ENCODE results near the gene NLN. TPM values are rescaled to one million over a fixed set of nuclear protein-coding genes. Genes with fewer than 3 reads are reported as not detected.
"Not testable (repeated sequence)": the region's sequence is repeated elsewhere in the genome, so short reads cannot be mapped to it uniquely, and the experiment has no call there.

Gene NLN
- total RNA-seq, 4 donors from 2014 or later, result 20.4 to 29.9 (median 27.9) TPM

DNA sequence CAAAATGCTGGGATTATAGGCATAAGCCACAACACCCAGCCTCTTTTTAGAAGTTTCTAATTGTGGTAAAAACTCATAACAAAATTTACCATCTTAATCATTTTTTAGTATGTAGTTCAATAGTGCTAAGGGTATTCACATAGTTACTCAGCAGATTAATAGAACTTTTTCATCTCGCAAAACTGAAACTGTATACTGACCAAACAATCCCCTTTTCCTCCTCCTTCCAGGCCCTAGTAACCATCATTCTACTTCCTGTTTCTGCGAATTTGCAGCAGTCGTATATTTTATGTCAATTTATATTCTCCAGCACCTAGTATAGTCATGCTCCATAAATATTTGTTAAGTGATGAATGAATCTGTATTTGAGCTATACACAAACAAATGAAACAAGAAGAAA, 118.1 kb downstream of the NLN start:
- Histone ChIP-seq H3K27me3 (no peaks in the 10 kb centered on the region), H3K4me1 (no peaks in the 10 kb centered on the region), H3K9me3 (no peaks in the 10 kb centered on the region), H3K27ac (no peak overlapping the region), H3K4me3 (no peak overlapping the region), H3K36me3 (no peaks in the 10 kb centered on the region)
- in situ Hi-C loops (cut with MboI; ENCODE audit: low sequenced_read_pairs in 4 of 4) (no loop called here), intact Hi-C loops (cut with DNase I; ENCODE audit: low total_unique reads) (no loop called here)
- ATAC-seq, result no peak
- no peak for TF ChIP-seq POLR2A (IDR thresholded peaks at IDR 0.05)
- no peak for TF ChIP-seq CTCF (IDR thresholded peaks at IDR 0.05 in 4 of 5, conservative IDR thresholded peaks at IDR 0.05 in 1 of 5)
- DNase-seq, result no peak

DNA sequence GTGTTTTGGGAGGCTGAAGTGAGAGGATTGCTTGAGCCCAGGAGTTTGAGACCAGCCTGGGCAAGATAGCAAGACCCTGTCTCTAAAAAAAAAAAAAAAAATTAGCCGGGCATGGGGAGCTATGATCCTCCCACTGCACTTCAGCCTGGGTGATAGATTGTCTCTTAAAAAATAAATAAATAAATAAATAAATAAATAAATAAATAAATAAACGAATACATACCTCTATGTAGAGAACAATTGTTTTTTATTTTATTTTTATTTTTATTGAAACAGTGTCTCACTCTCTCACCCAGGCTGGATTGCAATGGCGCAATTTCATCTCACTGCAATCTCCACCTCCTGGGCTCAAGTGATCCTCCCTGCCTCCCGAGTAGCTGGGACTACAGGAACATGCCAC, 122.8 kb downstream of the NLN start:
- ATAC-seq; H3K36me3 ChIP-seq; H3K4me3 ChIP-seq; DNase-seq; H3K9me3 ChIP-seq; H3K4me1 ChIP-seq; H3K27me3 ChIP-seq; H3K27ac ChIP-seq; intact Hi-C loops (cut with DNase I; ENCODE audit: low total_unique reads); in situ Hi-C loops (cut with MboI; ENCODE audit: low sequenced_read_pairs in 4 of 4): not testable (repeated sequence)

DNA sequence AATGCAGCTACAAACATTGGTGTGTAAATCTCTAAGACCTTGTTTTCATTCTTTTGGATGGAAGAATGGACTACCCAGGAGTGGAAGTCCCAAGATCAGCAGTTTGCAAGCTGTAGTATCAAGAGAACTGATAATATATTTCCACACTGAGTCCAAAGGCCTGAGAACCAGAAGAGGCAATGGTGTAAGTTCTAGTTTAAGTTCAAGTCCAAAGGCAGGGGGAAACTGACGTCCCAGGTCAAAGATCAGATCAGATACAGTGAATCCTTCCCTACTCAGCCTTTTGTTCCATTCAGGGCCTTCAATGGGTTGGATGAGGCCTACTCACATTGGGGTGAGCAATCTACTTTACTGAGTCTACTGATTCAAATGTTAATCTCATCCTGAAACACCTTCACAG, 124.1 kb downstream of the NLN start:
- in situ Hi-C loops (cut with MboI; ENCODE audit: low sequenced_read_pairs in 4 of 4), result no loop called here

GRCh38 chr5:65847019-65847418, 125.0 kb downstream of the NLN start:
- H3K9me3 ChIP-seq; H3K4me3 ChIP-seq; H3K36me3 ChIP-seq; DNase-seq; H3K4me1 ChIP-seq; in situ Hi-C loops (cut with MboI; ENCODE audit: low sequenced_read_pairs in 4 of 4); ATAC-seq; intact Hi-C loops (cut with DNase I; ENCODE audit: low total_unique reads); H3K27me3 ChIP-seq; H3K27ac ChIP-seq: not testable (repeated sequence)

More for the DNA sequence above, 124.1 kb downstream of the NLN start:
- Histone ChIP-seq H3K9me3 (no peaks in the 10 kb centered on the region), H3K27me3 (no peaks in the 10 kb centered on the region), H3K36me3 (no peaks in the 10 kb centered on the region), H3K27ac (no peak overlapping the region), H3K4me3 (no peak overlapping the region), H3K4me1 (no peaks in the 10 kb centered on the region)
- intact Hi-C loops (cut with DNase I; ENCODE audit: low total_unique reads), result no loop called here
- ATAC-seq (no peak), DNase-seq (no peak)
- no peak for TF ChIP-seq POLR2A (IDR thresholded peaks at IDR 0.05)
- no peak for TF ChIP-seq CTCF (IDR thresholded peaks at IDR 0.05 in 4 of 5, conservative IDR thresholded peaks at IDR 0.05 in 1 of 5)

GRCh38 chr5:65849918-65850317, 127.9 kb downstream of the NLN start:
- intact Hi-C loops (cut with DNase I; ENCODE audit: low total_unique reads); H3K4me3 ChIP-seq; H3K4me1 ChIP-seq; in situ Hi-C loops (cut with MboI; ENCODE audit: low sequenced_read_pairs in 4 of 4); H3K27ac ChIP-seq; H3K27me3 ChIP-seq; H3K36me3 ChIP-seq; ATAC-seq; H3K9me3 ChIP-seq; DNase-seq: not testable (repeated sequence)

DNA sequence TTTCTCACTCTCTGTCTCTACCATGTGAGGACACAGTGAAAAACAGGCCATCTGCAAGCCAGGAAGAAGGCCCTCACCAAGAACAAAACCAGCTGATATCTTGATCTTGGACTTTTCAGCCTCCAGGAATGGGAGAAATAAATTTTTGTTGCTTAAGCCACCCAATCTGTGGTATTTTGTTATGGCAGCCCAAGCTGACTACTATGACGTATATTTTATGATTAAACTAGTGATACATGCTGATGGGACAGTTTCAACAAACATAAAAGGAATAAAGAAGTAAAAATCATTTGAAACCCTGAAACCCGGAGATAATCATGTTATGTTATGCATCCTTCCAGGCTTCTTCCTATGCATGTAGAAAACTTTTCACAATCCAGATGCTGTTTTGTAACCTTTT, 132.9 kb downstream of the NLN start:
- DNase-seq (no peak), ATAC-seq (no peak)
- intact Hi-C loops (cut with DNase I; ENCODE audit: low total_unique reads), result no loop called here
- Histone ChIP-seq H3K4me3 (no peak overlapping the region), H3K27ac (no peak overlapping the region), H3K36me3 (no peaks in the 10 kb centered on the region), H3K9me3 (no peaks in the 10 kb centered on the region), H3K4me1 (no peaks in the 10 kb centered on the region), H3K27me3 (no peaks in the 10 kb centered on the region)
- no peak for TF ChIP-seq CTCF (IDR thresholded peaks at IDR 0.05 in 4 of 5, conservative IDR thresholded peaks at IDR 0.05 in 1 of 5)
- no peak for TF ChIP-seq POLR2A (IDR thresholded peaks at IDR 0.05)
- in situ Hi-C loops (cut with MboI; ENCODE audit: low sequenced_read_pairs in 4 of 4), result no loop called here

Measured in gastrocnemius medialis (tissue), 4 donors.